ENCODE data around the gene TRMU.

GRCh38 chr22:46290843-46291785, 44.4 kb upstream of the TRMU start:
- TF ChIP-seq YY1 (IDR thresholded peaks at IDR 0.05; ENCODE audit: insufficient read depth, insufficient read length), result no peak
- no peak for TF ChIP-seq ZNF274 (IDR thresholded peaks at IDR 0.05; ENCODE audit: low read depth, low read length)
- TF ChIP-seq SUZ12 (IDR thresholded peaks at IDR 0.05; ENCODE audit: extremely low read depth, insufficient read depth, insufficient read length), result no peak
